WERI-Rb-1 (cell line): ENCODE measurements around the gene KRTAP4-5.
"Not testable (repeated sequence)": the region's sequence is repeated elsewhere in the genome, so short reads cannot be mapped to it uniquely, and the experiment has no call there.

ENCODE experiments used
- DNase-seq: peaks from one replicate; pipeline ENCODE4 v3.0.0-alpha.2; 2020
- H3K27ac ChIP-seq: fragments of 250-450 bp; sonication (Bioruptor Pico); 2 replicates; pipeline ENCODE4 v1.5.1; 2020; ENCODE audit warnings: mild to moderate bottlenecking, moderate library complexity
- H3K27me3 ChIP-seq: fragments of 250-450 bp; sonication (Bioruptor Pico); 2 replicates; pipeline ENCODE4 v1.5.1; 2021; ENCODE audit warnings: mild to moderate bottlenecking, low read depth, moderate library complexity; ENCODE audit not compliant: insufficient read depth, severe bottlenecking
- H3K36me3 ChIP-seq: fragments of 250-450 bp; sonication (Bioruptor Pico); 2 replicates; pipeline ENCODE4 v1.5.1; 2020; ENCODE audit warnings: mild to moderate bottlenecking, moderate library complexity
- H3K4me3 ChIP-seq: 2 replicates; pipeline ENCODE4 v1.5.1; 2011; ENCODE audit warnings: low read depth, mild to moderate bottlenecking, control low read depth, low read length
- H3K9me3 ChIP-seq: fragments of 250-450 bp; sonication (Bioruptor Pico); 2 replicates; pipeline ENCODE4 v1.5.1; 2021; ENCODE audit warnings: mild to moderate bottlenecking, moderate library complexity; ENCODE audit not compliant: severe bottlenecking
- TF ChIP-seq, protein P1 (sequence below): IDR thresholded peaks from 2 replicates; pipeline ENCODE4 v1.5.1; 2011; ENCODE audit warnings: low read depth, mild to moderate bottlenecking, control low read depth, inconsistent platforms, low read length

The KRTAP4-5 gene

DNA sequence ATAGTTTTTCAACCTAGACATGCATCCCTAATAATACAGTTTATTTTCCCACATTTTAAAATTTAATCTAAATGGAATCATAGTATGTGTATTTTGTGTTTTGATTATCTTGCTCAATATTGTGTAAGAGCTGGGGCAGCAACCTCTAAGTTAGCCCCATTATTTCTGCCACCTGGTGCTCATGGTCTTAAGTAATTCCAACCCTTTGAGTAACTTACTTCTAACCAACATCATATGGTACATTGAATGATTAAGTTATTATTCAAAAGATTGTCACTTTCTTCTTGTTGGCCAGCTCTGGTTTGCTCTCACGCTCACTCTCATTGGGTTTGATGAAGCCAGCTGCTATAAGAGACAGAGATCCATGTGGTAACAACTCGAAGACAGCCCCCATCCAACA lies 22.3 kb upstream of the KRTAP4-5 start:
- TF ChIP-seq, protein P1, sequence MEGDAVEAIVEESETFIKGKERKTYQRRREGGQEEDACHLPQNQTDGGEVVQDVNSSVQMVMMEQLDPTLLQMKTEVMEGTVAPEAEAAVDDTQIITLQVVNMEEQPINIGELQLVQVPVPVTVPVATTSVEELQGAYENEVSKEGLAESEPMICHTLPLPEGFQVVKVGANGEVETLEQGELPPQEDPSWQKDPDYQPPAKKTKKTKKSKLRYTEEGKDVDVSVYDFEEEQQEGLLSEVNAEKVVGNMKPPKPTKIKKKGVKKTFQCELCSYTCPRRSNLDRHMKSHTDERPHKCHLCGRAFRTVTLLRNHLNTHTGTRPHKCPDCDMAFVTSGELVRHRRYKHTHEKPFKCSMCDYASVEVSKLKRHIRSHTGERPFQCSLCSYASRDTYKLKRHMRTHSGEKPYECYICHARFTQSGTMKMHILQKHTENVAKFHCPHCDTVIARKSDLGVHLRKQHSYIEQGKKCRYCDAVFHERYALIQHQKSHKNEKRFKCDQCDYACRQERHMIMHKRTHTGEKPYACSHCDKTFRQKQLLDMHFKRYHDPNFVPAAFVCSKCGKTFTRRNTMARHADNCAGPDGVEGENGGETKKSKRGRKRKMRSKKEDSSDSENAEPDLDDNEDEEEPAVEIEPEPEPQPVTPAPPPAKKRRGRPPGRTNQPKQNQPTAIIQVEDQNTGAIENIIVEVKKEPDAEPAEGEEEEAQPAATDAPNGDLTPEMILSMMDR, result no peak
- H3K36me3 ChIP-seq, result no peaks in the 10 kb centered on the region
- H3K4me3 ChIP-seq, result no peak overlapping the region
- peaks cover 2% of the 10 kb centered on the region for H3K9me3 ChIP-seq
- no peak for DNase-seq
- H3K27me3 ChIP-seq, result peaks cover 93% of the 10 kb centered on the region
- no peak overlapping the region for H3K27ac ChIP-seq

DNA sequence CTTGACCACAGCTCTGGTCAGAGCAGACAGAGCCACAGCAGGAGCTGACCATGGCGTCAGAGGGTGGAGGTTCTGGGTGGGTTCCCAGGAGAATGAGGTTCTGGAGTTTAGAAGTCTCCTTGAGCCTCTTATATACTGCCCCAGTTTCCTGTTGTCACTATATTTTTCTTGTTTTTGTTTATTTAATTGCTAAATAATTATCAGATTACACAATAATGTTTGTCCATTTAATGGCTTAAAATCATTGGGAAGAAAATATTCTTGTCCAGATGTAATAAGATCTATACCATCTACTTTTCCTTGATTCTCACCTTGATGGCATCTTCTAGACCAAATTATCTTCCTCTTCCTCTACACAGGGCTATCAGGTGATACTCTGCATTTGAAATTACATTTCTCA lies 18.5 kb upstream of the KRTAP4-5 start, which contains the start of gene KRTAP4-3:
Gene KRTAP4-3 (minus strand): TSS at position 101 of the 400 bp plus-strand sequence. CDS start 49 bp downstream, at position 52.
- H3K27ac ChIP-seq, result no peak within 1 kb of the TSS
- DNase-seq, result no peak
- H3K9me3 ChIP-seq, result no peaks in the 10 kb centered on the region
- no peak within 1 kb of the TSS for H3K4me3 ChIP-seq
- H3K27me3 ChIP-seq, result peaks cover 75% of the 10 kb centered on the region
- H3K36me3 ChIP-seq, result no peaks in the 10 kb centered on the region
- TF ChIP-seq, protein P1, result no peak

DNA sequence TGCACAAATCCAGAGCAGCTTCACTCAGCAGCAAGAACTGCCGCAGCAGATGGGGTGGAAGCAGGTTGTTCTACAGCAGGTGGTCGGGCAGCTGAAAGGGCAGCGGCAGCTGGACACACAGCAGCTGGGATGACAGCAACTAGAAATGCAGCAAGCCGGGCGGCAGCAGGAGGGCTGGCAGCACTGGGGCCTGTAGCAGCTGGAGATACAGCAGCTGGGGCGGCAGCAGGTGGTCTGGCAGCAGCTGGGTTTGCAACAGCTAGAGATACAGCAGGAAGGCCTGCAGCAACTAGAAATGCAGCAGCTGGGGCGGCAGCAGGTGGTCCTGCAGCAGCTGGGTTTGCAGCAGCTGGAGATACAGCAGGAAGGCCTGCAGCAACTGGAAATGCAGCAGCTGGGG lies 17.9 kb upstream of the KRTAP4-5 start:
- no peak overlapping the region for H3K4me3 ChIP-seq

DNA sequence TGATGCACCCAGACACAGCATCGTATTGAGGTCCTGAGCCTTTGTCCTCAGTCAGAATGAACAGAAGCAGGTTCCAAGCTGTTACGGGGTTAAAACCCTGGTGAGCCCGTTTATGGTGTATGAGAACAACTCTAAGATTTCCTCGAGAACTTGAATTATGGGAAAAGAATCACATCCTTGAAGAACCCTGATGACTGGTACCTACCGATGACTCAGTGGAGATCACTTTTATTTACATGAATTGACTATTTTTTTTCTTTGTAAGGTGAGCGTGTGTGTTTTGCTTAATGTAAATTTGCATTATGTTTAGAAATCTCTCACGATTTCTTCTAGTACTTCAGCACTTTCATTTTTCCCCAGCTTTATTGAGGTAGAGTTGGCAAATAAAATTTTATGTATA lies 14.2 kb upstream of the KRTAP4-5 start:
- H3K27ac ChIP-seq, result no peak overlapping the region
- no peaks in the 10 kb centered on the region for H3K36me3 ChIP-seq
- H3K4me3 ChIP-seq, result no peak overlapping the region
- H3K27me3 ChIP-seq, result peaks cover 67% of the 10 kb centered on the region
- TF ChIP-seq, protein P1, result no peak
- DNase-seq, result no peak
- H3K9me3 ChIP-seq, result no peaks in the 10 kb centered on the region

More for the DNA sequence above, 17.9 kb upstream of the KRTAP4-5 start:
- H3K36me3 ChIP-seq, result no peaks in the 10 kb centered on the region
- peaks cover 76% of the 10 kb centered on the region for H3K27me3 ChIP-seq
- no peaks in the 10 kb centered on the region for H3K9me3 ChIP-seq
- no peak overlapping the region for H3K27ac ChIP-seq
- DNase-seq, result no peak
- TF ChIP-seq, protein P1, result no peak

DNA sequence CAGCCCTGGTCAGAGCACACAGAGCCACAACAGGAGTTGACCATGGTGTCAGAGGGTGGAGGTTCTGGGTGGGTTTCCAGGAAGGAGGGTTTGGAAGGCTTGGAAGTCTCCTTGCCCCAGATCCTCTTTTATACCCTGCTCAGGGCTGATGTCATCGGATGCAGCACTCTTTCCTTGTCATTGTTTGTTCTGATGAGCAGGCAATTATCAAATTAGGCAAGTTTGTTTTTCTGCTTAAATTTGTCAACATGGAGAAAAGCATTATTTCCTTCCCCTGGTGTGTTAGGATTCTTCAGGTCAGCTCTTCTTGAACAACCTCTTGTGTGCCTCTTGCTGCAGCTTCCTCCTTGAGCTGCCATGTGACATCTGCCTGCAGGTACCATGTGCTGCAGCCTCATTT lies 11.0 kb upstream of the KRTAP4-5 start, which contains the start of gene KRTAP4-4:
Gene KRTAP4-4 (minus strand): TSS at position 101 of the 400 bp plus-strand sequence. CDS start 57 bp downstream, at position 44.
- H3K9me3 ChIP-seq, result no peaks in the 10 kb centered on the region
- H3K27me3 ChIP-seq, result peaks cover 73% of the 10 kb centered on the region
- H3K27ac ChIP-seq, result no peak within 1 kb of the TSS
- no peak within 1 kb of the TSS for H3K4me3 ChIP-seq
- TF ChIP-seq, protein P1, result no peak
- H3K36me3 ChIP-seq, result no peaks in the 10 kb centered on the region
- no peak for DNase-seq

DNA sequence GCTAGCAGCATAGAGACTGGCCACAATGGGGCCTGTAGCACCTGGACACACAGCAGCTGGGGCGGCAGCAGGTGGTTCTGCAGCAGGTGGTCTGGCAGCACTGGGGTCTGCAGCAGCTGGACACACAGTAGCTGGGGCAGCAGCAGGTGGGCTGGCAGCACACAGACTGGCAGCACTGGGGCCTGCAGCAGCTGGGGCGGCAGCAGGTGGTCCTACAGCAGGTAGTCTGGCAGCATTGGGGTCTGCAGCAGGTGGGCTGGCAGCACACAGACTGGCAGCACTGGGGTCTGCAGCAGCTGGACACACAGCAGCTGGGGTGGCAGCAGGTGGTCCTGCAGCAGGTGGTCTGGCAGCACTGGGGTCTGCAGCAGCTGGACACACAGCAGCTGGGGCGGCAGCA lies 10.6 kb upstream of the KRTAP4-5 start:
- not testable (repeated sequence) for H3K4me3 ChIP-seq, H3K9me3 ChIP-seq, H3K27ac ChIP-seq, H3K36me3 ChIP-seq, DNase-seq
- peaks cover 78% of the 10 kb centered on the region for H3K27me3 ChIP-seq
